Stimulated activated CD4-positive, alpha-beta T cell treated with anti-CD3 and anti-CD28 coated beads, Interleukin-15, amount 100 ng/mL, for 48 hours (primary cell): Measurements from ENCODE around the gene FOXA1.
"Not testable (repeated sequence)": the region's sequence is repeated elsewhere in the genome, so short reads cannot be mapped to it uniquely, and the experiment has no call there.

ENCODE experiments used
- DNase-seq, 2 donors: peaks; one replicate each; pipeline ENCODE4 v3.0.0-alpha.2; 2020; ENCODE audit warnings: low read depth in 2 of 2

FOXA1 gene

DNA sequence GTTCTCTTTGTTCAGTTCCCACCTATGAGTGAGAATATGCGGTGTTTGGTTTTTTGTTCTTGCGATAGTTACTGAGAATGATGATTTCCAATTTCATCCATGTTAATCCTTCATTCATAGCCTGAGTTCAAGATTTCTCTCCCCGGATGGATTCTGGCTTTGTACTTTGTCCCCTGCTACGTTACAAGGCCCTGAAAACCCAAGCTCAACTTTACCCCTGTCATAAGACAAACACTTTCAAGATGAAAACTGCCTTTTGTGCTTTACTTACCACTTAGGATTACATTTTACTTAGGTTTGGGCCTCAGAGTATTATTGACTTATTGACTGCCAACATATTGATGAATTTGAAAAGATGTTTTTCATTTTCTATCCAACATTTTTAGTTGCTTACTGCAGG, 36.3 kb downstream of the FOXA1 start:
- DNase-seq = no peak

DNA sequence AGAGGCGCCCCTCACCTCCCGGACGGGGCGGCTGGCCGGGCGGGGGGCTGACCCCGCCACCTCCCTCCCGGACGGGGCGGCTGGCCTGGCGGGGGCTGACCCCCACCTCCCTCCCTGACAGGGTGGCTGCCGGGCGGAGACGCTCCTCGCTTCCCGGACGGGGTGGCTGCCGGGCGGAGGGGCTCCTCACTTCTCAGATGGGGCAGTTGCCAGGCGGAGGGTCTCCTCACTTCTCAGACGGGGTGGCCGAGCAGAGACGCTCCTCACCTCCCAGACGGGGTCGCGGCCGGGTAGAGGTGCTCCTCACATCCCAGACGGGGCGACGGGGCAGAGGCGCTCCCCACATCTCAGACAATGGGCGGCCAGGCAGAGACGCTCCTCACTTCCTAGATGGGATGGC, 39.5 kb downstream of the FOXA1 start:
- DNase-seq = not testable (repeated sequence)

DNA sequence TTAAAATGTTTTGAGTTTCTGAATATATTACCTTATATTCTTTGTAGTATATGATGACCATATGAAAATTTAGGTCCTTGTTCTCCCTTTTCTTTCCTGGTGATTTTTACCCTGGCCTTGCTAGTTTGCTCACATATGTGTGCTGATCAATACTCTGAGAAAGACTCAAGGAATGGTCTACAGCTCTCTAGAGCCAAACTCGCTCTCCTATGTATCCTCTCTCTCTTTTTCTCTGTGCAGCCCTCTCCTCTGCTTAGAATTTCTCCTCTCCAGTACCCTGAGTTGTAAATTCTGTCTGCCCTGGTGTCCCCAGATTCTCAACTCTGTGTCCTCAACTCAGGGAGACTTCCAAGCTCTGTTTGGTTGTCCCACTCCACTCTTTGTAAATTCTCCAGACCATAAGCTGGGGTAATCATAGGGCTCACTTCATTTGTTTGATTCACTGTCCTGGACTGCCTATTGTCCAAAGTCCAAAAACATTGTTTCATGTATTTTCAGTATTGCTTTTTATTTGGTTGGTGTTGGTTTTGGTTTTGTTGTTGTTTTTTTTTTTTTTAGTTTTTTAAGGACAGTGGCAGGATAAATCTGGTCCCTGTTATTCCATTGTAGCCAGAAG, 41.0 kb downstream of the FOXA1 start:
- no peak for DNase-seq

DNA sequence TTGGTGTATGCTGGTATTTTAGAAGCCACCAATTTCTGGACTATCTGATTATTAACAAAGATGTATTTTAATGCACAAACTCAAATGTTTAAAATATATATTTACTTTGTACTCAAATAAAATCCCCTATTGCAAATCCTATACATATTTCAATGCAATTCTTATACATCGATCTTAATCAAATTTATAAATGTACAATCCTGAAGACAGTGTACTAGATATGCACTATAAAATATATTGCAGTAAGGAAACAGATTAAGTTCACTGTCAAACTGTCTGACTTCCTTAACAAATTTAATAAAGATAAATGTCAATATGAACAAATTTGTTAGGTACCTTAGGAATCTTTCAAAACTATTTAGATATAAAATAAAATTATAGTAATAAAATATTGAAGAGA, 43.9 kb downstream of the FOXA1 start:
- no peak for DNase-seq

DNA sequence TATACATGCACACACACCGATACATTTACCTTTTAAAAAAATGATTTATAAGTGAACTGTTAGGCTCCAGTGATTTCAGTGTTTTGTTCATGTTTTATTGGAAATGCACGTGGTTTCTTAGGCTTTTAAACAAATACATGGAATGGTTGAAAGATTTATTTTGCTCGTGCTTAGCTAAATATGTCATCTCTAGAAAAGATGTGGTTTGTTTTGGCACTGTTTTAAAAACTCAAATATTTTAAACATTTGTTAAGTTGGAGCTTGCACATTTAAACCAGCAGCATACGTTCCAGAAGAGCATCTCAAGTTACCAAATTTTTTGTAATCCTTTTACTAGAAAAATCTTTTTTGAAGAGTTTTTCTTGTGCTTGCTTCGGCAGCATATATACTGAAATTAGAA, 44.5 kb downstream of the FOXA1 start:
- DNase-seq = no peak

DNA sequence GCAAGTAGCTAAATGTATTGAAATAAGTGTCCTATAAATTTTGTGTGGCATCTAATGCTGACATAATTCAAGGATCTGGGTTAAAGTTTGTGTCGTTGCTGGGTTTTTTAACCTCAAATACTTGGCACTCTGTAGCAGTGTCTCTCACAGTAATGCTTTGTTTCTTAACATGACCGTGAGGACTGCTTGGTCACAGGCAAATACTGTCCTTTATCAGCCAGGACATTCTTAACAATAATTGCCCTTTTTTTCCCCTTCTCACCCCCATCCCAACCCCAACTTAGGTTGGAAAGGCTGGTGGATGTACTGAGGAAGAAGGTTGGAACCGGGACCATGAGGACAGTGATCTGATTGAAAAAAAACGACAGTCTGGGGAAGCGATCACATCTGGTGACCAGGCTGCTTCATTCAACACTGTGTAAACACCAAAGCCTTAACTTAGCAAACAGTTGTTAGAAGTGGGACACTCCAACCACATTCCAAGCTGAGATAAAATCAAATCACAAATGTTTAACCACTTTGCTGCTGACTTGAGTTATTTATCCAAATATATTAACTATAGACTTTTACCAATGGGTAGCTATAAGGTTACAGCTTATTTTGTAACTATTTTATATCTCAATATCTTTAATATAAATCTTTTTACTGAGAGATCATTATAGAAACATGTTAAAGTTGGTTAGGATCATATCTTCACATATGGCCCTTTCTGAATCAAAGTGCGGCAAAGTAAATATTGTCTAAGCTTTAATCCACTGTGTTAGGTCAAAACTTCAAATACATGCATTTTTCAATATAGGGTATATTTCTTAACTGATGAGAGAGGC, 48.2 kb downstream of the FOXA1 start:
- no peak for DNase-seq

DNA sequence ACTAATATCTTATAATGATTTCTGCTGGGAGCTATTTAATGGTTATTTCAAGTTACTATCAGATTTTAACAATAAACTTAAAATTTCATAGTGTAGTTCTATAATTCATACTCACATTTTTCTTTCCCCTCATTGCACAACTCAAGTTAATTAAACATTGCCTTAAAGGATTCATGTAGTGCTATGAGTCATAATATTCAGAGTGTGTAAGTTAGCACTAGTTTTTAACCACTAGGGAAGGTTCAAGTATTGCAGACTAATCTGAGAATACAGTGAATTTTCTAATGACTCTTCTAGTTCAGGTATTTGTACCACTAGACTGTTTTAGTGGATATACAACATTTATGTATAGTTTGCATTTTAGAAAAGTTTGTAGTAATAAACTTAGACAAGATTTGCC, 49.9 kb downstream of the FOXA1 start:
- DNase-seq = no peak

DNA sequence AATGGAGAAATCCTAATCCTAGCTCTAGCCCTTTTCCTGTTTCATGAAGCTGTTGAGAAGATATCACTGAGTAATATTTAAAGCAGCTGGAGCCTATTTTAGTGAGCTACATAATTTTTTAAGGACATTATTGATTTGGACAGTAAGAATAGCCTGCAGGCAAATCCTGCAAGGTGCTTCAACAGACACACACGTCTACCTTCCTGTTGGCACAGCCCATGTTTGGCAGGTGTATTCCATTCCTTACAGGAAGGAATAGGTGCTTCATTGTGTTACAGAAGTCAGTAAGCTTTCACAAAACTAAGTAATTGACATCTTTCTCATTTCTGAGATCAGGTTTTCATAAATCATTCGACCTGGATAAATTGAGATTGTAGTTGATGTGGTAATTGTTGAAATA, 50.6 kb downstream of the FOXA1 start:
- no peak for DNase-seq

DNA sequence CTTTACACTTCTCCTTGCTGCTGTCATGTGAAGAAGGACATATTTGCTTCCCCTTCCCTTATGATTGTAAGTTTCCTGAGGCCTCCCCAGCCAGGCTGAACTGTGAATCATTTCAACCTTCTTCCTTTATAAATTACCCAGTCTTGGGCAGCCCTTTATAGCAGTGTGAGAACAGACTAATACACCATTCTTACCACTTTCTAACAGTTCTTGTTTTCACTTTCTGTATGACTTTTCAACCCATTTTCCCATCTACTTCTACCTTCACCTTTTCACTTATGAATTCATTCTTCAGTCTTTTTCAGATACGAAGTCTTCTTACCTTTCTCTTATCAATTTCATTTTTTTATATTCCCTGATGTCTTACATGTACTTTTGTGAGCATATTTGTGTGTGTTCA, 55.1 kb downstream of the FOXA1 start:
- DNase-seq = no peak
